Omental fat pad (tissue), 4 donors: ENCODE data around the gene OSBPL1A. TPM values are rescaled to one million over a fixed set of nuclear protein-coding genes. Genes with fewer than 3 reads are reported as not detected.
A peak's percentile ranks its signal among the peaks of the same experiment; 100 is the strongest.

Experiments used
- ATAC-seq: fragments of 150-250 bp; one replicate; pipeline ENCODE4 v1.9.1; 2016; ENCODE audit warnings: mild to moderate bottlenecking, moderate library complexity; ENCODE audit not compliant: low FRiP score
- DNase-seq: peaks from one replicate; pipeline ENCODE4 v3.0.0-alpha.2; 2019; ENCODE audit warnings: low spot score
- CTCF ChIP-seq, 3 donors: fragments of 450-650 bp; IDR thresholded peaks; one replicate each; pipeline ENCODE4 v1.5.1; 2016 to 2017; ENCODE audit warnings: antibody characterized with exemption in 3 of 3, mild to moderate bottlenecking in 3 of 3, moderate library complexity in 2 of 3
- total RNA-seq, 4 donors: library from RNA; depleted of rRNA; stranded (reverse); fragments of >200 nt; gene quantifications; one replicate each; pipeline ENCODE4 v1.1.0, GENCODE V29; 2016

OSBPL1A gene
- total RNA-seq, 4 donors from 2014 or later = 67.1 to 123 (median 109) TPM

- no peak for TF ChIP-seq CTCF (IDR thresholded peaks at IDR 0.05)
- ATAC-seq = peak; percentile 90
- DNase-seq = no peak
Measured at GRCh38 chr18:24271381-24272228, 126.0 kb downstream of the OSBPL1A start.

GRCh38 chr18:24270937-24271380 is 126.7 kb downstream of the OSBPL1A start:
- DNase-seq = no peak
- ATAC-seq = no peak
- TF ChIP-seq CTCF (IDR thresholded peaks at IDR 0.05) = no peak

GRCh38 chr18:24270358-24270936 is 127.2 kb downstream of the OSBPL1A start:
- no peak for ATAC-seq
- TF ChIP-seq CTCF (IDR thresholded peaks at IDR 0.05) = no peak
- DNase-seq = no peak

GRCh38 chr18:24268784-24269550 is 128.7 kb downstream of the OSBPL1A start:
- no peak for DNase-seq
- TF ChIP-seq CTCF (IDR thresholded peaks at IDR 0.05) = no peak
- ATAC-seq = no peak

- no peak for ATAC-seq
- no peak for TF ChIP-seq CTCF (IDR thresholded peaks at IDR 0.05)
Measured at GRCh38 chr18:24267878-24268277, 129.7 kb downstream of the OSBPL1A start.

GRCh38 chr18:24266131-24266530 is 131.5 kb downstream of the OSBPL1A start:
- ATAC-seq (no peak), DNase-seq (no peak)
- TF ChIP-seq CTCF (IDR thresholded peaks at IDR 0.05) = no peak

More at GRCh38 chr18:24267878-24268277, 129.7 kb downstream of the OSBPL1A start:
- DNase-seq = no peak
